Neural cell (in vitro differentiated cells): Measurements from ENCODE around the gene IRF2BP1. TPM values are rescaled to one million over a fixed set of nuclear protein-coding genes. Genes with fewer than 3 reads are reported as not detected.

Source experiments
- H2AFZ ChIP-seq: fragments of 200-600, 300-800 bp; sonication (generic), shearing (Covaris generic); 2 replicates; pipeline ENCODE4 v1.6.0; 2014; ENCODE audit warnings: low read depth, mild to moderate bottlenecking, antibody characterized with exemption, low read length, moderate library complexity
- H3F3A ChIP-seq: fragments of 200-600 bp; shearing (Covaris generic); 2 replicates; pipeline ENCODE4 v1.6.1; 2016; ENCODE audit warnings: mild to moderate bottlenecking, moderate library complexity, mixed read lengths, antibody characterized with exemption, low read length; ENCODE audit not compliant: insufficient read depth, poor library complexity, severe bottlenecking
- H3K27ac ChIP-seq: fragments of 200-600, 300-800 bp; sonication (generic), shearing (Covaris generic); 2 replicates; pipeline ENCODE4 v1.5.1; 2014; ENCODE audit warnings: mild to moderate bottlenecking, low read length, moderate library complexity
- H3K27me3 ChIP-seq: fragments of 300-800, 200-600 bp; sonication (generic), shearing (Covaris generic); 2 replicates; pipeline ENCODE4 v1.6.0; 2014; ENCODE audit warnings: mild to moderate bottlenecking, low read depth, low read length, moderate library complexity; ENCODE audit not compliant: insufficient read depth
- H3K36me3 ChIP-seq: fragments of 300-800, 200-600 bp; sonication (generic), shearing (Covaris generic); 2 replicates; pipeline ENCODE4 v1.5.1; 2014; ENCODE audit warnings: mild to moderate bottlenecking, antibody characterized with exemption, low read length, moderate library complexity; ENCODE audit not compliant: insufficient read depth
- H3K4me2 ChIP-seq: fragments of 300-800, 200-600 bp; sonication (generic), shearing (Covaris generic); 2 replicates; pipeline ENCODE4 v1.6.0; 2014; ENCODE audit warnings: mild to moderate bottlenecking, low read length
- H3K4me3 ChIP-seq: fragments of 300-800, 200-600 bp; sonication (generic), shearing (Covaris generic); 2 replicates; pipeline ENCODE4 v1.5.1; 2014; ENCODE audit warnings: mild to moderate bottlenecking, low read length, moderate library complexity
- H3K79me2 ChIP-seq: fragments of 200-600 bp; shearing (Covaris generic); replicated peaks from 2 replicates; pipeline ENCODE4 v1.6.0; 2014; ENCODE audit warnings: mild to moderate bottlenecking, low read length, moderate library complexity; ENCODE audit not compliant: insufficient read depth
- H3K9ac ChIP-seq: fragments of 300-800, 200-600 bp; sonication (generic), shearing (Covaris generic); 2 replicates; pipeline ENCODE4 v1.6.1; 2016; ENCODE audit warnings: mild to moderate bottlenecking, low read length, mixed read lengths
- H3K9me2 ChIP-seq: fragments of 200-600 bp; shearing (Covaris generic); 2 replicates; pipeline ENCODE4 v1.6.1; 2016; ENCODE audit warnings: mild to moderate bottlenecking, low read length, mixed read lengths; ENCODE audit not compliant: insufficient read depth
- H3K9me3 ChIP-seq: fragments of 200-600, 300-800 bp; sonication (generic), shearing (Covaris generic); 2 replicates; pipeline ENCODE4 v1.6.1; 2016; ENCODE audit warnings: mild to moderate bottlenecking, mixed run types, low read length, moderate library complexity, mixed read lengths
- H4K20me1 ChIP-seq: fragments of 200-600 bp; shearing (Covaris generic); 2 replicates; pipeline ENCODE4 v1.6.1; 2016; ENCODE audit warnings: mild to moderate bottlenecking, mixed run types; ENCODE audit not compliant: insufficient read depth
- EP300 ChIP-seq: fragments of 450-650 bp; conservative IDR thresholded peaks from 2 replicates; pipeline ENCODE4 v1.6.1; 2014; ENCODE audit warnings: antibody characterized with exemption, mild to moderate bottlenecking, moderate library complexity; ENCODE audit not compliant: poor library complexity, severe bottlenecking
- EZH2 ChIP-seq: fragments of 200-600, 300-800 bp; shearing (Covaris generic), sonication (generic); IDR thresholded peaks from 2 replicates; pipeline ENCODE4 v1.6.1; 2014; ENCODE audit warnings: antibody characterized with exemption, low read length, borderline replicate concordance, mild to moderate bottlenecking; ENCODE audit not compliant: insufficient read depth, poor library complexity, severe bottlenecking
- MXI1 ChIP-seq: fragments of 450-650 bp; conservative IDR thresholded peaks from 2 replicates; pipeline ENCODE4 v1.6.1; 2014; ENCODE audit warnings: antibody characterized with exemption, mild to moderate bottlenecking; ENCODE audit not compliant: poor library complexity, severe bottlenecking
- POLR2AphosphoS5 ChIP-seq: IDR thresholded peaks from 2 replicates; pipeline ENCODE4 v1.6.1; 2012
- RAD21 ChIP-seq: fragments of 450-650 bp; conservative IDR thresholded peaks from 2 replicates; pipeline ENCODE4 v1.6.1; 2014; ENCODE audit warnings: antibody characterized with exemption, mild to moderate bottlenecking, moderate library complexity
- SMC3 ChIP-seq: fragments of 450-650 bp; conservative IDR thresholded peaks from 2 replicates; pipeline ENCODE4 v1.6.1; 2014; ENCODE audit warnings: antibody characterized with exemption, mild to moderate bottlenecking, moderate library complexity; ENCODE audit not compliant: poor library complexity
- TAF1 ChIP-seq: IDR thresholded peaks from 2 replicates; pipeline ENCODE4 v1.6.1; 2012; ENCODE audit warnings: low read depth
- polyA plus RNA-seq: library from polyadenylated mRNA; depleted of rRNA; stranded (reverse); fragments of >200 nt; gene quantifications from 2 replicates; pipeline ENCODE4 v1.2.3, GENCODE V29; 2014
- TF ChIP-seq, protein P1 (sequence below): fragments of 450-650 bp; IDR thresholded peaks from 2 replicates; pipeline ENCODE4 v1.5.1; 2014; ENCODE audit warnings: antibody characterized with exemption, mild to moderate bottlenecking, moderate library complexity; ENCODE audit not compliant: poor library complexity, severe bottlenecking
- TF ChIP-seq, protein P2 (sequence below): IDR thresholded peaks from 2 replicates; pipeline ENCODE4 v1.6.1; 2012; ENCODE audit warnings: borderline replicate concordance

The IRF2BP1 gene
- polyA plus RNA-seq, 1 donor from 2014 or later: 26.9 TPM

DNA sequence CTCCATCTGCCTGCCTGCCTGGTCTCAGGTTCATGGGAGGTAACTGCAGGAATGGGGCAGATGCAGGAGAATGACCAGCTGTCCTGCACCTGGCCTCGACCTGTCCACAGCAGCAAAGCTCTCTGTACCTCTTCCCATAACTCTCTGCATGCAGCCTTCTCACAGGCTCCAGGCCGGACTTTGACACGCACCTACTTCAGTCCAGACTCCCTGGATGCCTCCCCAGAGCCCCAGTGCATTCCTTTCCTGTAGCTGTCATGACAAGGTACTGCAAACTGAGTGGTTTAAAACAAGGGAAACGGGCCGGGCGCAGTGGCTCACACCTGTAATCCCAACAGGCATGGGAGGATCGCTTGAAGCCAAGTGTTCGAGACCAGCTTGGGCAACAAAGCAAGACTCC, 25.4 kb upstream of the IRF2BP1 start:
- Histone ChIP-seq H3K9me3 (no peaks in the 10 kb centered on the region), H3K4me3 (no peak overlapping the region), H3K4me2 (no peak overlapping the region), H2AFZ (no peak overlapping the region), H3K79me2 (no peaks in the 10 kb centered on the region), H3K36me3 (no peaks in the 10 kb centered on the region), H3K9ac (no peak overlapping the region), H3K9me2 (no peaks in the 10 kb centered on the region), H3K27me3 (no peaks in the 10 kb centered on the region), H4K20me1 (no peaks in the 10 kb centered on the region), H3K27ac (no peak overlapping the region), H3F3A (no peaks in the 10 kb centered on the region)
- no peak for TF ChIP-seq SMC3
- no peak for TF ChIP-seq POLR2AphosphoS5
- TF ChIP-seq, protein P1, sequence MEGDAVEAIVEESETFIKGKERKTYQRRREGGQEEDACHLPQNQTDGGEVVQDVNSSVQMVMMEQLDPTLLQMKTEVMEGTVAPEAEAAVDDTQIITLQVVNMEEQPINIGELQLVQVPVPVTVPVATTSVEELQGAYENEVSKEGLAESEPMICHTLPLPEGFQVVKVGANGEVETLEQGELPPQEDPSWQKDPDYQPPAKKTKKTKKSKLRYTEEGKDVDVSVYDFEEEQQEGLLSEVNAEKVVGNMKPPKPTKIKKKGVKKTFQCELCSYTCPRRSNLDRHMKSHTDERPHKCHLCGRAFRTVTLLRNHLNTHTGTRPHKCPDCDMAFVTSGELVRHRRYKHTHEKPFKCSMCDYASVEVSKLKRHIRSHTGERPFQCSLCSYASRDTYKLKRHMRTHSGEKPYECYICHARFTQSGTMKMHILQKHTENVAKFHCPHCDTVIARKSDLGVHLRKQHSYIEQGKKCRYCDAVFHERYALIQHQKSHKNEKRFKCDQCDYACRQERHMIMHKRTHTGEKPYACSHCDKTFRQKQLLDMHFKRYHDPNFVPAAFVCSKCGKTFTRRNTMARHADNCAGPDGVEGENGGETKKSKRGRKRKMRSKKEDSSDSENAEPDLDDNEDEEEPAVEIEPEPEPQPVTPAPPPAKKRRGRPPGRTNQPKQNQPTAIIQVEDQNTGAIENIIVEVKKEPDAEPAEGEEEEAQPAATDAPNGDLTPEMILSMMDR: no peak
- TF ChIP-seq EZH2: no peak
- no peak for TF ChIP-seq EP300
- TF ChIP-seq TAF1: no peak
- TF ChIP-seq RAD21: no peak
- TF ChIP-seq, protein P2, sequence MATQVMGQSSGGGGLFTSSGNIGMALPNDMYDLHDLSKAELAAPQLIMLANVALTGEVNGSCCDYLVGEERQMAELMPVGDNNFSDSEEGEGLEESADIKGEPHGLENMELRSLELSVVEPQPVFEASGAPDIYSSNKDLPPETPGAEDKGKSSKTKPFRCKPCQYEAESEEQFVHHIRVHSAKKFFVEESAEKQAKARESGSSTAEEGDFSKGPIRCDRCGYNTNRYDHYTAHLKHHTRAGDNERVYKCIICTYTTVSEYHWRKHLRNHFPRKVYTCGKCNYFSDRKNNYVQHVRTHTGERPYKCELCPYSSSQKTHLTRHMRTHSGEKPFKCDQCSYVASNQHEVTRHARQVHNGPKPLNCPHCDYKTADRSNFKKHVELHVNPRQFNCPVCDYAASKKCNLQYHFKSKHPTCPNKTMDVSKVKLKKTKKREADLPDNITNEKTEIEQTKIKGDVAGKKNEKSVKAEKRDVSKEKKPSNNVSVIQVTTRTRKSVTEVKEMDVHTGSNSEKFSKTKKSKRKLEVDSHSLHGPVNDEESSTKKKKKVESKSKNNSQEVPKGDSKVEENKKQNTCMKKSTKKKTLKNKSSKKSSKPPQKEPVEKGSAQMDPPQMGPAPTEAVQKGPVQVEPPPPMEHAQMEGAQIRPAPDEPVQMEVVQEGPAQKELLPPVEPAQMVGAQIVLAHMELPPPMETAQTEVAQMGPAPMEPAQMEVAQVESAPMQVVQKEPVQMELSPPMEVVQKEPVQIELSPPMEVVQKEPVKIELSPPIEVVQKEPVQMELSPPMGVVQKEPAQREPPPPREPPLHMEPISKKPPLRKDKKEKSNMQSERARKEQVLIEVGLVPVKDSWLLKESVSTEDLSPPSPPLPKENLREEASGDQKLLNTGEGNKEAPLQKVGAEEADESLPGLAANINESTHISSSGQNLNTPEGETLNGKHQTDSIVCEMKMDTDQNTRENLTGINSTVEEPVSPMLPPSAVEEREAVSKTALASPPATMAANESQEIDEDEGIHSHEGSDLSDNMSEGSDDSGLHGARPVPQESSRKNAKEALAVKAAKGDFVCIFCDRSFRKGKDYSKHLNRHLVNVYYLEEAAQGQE: no peak
- TF ChIP-seq MXI1: no peak

DNA sequence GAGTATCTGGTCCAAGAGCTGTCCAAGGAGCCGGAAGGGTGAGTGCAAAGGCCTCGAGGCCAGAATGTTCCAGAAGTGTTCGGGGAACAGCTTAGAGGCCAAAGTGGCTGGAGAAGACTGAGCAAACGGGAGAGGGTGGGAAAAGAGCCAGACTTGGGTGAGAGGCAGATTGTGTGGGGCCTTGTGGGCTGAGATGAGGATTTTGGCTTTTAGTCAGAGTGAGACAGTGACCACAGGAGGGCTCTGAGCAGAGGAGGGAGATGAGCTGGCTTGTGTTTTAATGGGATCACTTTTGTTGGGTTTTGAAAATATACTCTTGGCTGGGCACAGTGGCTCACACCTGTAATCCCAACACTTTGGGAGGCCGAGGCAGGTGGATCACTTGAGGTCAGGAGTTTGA, 23.0 kb upstream of the IRF2BP1 start:
- H3K27ac ChIP-seq: no peak overlapping the region
- H4K20me1 ChIP-seq: no peaks in the 10 kb centered on the region
- no peaks in the 10 kb centered on the region for H3K79me2 ChIP-seq
- no peaks in the 10 kb centered on the region for H3K27me3 ChIP-seq
- no peak overlapping the region for H3K4me3 ChIP-seq
- H3K9ac ChIP-seq: no peak overlapping the region
- no peaks in the 10 kb centered on the region for H3K9me3 ChIP-seq
- no peaks in the 10 kb centered on the region for H3K9me2 ChIP-seq
- H3K4me2 ChIP-seq: no peak overlapping the region
- no peak overlapping the region for H2AFZ ChIP-seq
- TF ChIP-seq EP300 (no peak), RAD21 (no peak), POLR2AphosphoS5 (no peak), TAF1 (no peak), MXI1 (no peak), EZH2 (no peak), SMC3 (no peak)
- TF ChIP-seq, protein P1: no peak
- TF ChIP-seq, protein P2: no peak
- no peaks in the 10 kb centered on the region for H3F3A ChIP-seq
- no peaks in the 10 kb centered on the region for H3K36me3 ChIP-seq
